Coronary artery (tissue), 2 donors: ENCODE results near the gene HIP1.

Experiments used
- DNase-seq: peaks from one replicate; pipeline ENCODE4 v3.0.0-alpha.2; 2017; ENCODE audit warnings: low spot score
- H3K27ac ChIP-seq, 2 donors: fragments of 200-600 bp; sonication (generic); one replicate each; pipeline ENCODE4 v1.5.1; 2016 to 2019
- H3K4me3 ChIP-seq: fragments of 200-600 bp; sonication (generic); 2 replicates; pipeline ENCODE4 v1.5.1; 2016; ENCODE audit warnings: mild to moderate bottlenecking, moderate library complexity
- TF ChIP-seq, protein P1 (sequence below): fragments of 200-600 bp; sonication (generic); IDR thresholded peaks from one replicate; pipeline ENCODE4 v1.5.1; 2019; ENCODE audit warnings: antibody characterized with exemption

Gene HIP1

DNA sequence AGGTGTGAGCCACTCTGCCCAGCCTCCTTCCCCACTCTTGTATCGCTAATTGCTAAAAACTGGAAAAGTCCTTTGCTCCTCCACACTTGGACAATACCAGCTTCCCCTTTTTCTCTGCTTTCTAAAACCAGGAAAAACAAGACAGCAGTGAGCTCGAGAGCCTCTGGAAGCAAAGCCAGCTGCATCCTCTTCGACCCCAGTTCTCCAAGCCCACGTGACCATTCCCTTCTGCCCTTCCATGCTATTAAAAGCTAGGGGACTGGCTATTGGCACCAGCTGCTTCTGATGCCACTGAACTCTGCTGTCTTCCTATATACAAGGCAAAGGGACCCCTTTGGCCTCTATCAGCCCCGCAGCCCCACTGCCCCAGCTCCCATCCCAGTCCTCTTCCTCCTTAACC is 154.4 kb downstream of the HIP1 start:
- TF ChIP-seq, protein P1, sequence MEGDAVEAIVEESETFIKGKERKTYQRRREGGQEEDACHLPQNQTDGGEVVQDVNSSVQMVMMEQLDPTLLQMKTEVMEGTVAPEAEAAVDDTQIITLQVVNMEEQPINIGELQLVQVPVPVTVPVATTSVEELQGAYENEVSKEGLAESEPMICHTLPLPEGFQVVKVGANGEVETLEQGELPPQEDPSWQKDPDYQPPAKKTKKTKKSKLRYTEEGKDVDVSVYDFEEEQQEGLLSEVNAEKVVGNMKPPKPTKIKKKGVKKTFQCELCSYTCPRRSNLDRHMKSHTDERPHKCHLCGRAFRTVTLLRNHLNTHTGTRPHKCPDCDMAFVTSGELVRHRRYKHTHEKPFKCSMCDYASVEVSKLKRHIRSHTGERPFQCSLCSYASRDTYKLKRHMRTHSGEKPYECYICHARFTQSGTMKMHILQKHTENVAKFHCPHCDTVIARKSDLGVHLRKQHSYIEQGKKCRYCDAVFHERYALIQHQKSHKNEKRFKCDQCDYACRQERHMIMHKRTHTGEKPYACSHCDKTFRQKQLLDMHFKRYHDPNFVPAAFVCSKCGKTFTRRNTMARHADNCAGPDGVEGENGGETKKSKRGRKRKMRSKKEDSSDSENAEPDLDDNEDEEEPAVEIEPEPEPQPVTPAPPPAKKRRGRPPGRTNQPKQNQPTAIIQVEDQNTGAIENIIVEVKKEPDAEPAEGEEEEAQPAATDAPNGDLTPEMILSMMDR = no peak
- Histone ChIP-seq H3K27ac (no peak overlapping the region), H3K4me3 (no peak overlapping the region)
- DNase-seq = no peak

DNA sequence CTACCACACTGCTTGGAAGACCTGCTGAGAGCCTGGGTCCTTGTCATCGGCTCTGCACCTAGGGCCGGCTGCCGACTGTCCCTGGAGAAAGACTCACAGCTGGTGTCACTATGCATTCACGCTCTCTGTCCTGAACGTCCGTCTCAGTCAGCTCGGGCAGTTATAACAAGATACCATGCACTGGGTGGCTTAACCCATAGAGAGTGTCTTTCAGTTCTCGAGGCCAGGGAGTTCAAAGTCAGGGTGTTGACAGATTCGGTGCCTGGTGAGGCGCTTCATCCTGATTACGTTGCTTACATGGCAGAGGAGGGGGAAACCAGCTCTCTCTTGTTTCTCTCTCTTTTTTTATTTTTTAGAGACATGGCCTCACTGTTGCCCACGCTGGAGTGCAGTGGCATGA is 155.5 kb downstream of the HIP1 start:
- TF ChIP-seq, protein P1 = no peak
- H3K27ac ChIP-seq = no peak overlapping the region
- H3K4me3 ChIP-seq = no peak overlapping the region
- no peak for DNase-seq

DNA sequence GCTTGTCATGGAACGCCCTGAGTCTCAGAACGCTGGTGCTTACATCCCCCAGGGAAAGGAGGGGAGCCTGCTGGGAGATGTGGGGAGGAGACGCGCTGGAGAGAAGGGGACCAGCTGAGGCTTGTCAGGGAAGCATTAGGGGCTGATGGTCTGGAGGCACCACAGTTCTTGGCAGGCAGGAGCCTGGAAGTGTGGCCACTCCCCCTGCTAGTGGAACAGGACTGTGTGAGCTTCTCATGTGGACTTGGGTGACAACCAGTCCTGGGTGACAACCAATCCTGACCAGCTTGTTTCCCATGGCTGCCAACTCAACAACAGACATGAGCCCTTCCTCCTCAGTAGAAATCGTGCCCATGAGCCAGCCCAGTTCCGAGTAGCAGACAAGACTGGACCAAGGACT is 158.8 kb downstream of the HIP1 start:
- H3K27ac ChIP-seq = no peak overlapping the region
- TF ChIP-seq, protein P1 = no peak
- no peak for DNase-seq
- no peak overlapping the region for H3K4me3 ChIP-seq

DNA sequence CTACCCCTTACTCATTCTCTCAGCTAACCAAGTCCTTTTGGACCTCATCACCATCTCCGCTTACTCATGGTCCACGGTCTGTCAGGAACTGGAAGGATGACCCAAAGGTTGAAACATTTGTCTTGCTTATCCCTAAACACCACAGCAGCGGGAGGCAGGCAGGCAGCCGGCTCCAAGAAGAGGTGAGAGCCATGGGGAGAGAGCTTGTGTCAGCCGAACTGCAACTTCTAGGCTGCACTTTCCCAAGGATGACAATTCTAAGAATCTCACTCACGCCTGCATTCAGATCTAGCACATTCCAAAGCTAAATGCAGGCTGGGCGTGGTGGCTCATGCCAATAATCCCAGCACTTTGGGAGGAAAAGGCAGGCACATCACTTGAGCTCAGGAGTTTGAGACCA is 160.7 kb downstream of the HIP1 start:
- no peak for DNase-seq
- H3K4me3 ChIP-seq = no peak overlapping the region
- H3K27ac ChIP-seq = no peak overlapping the region
- TF ChIP-seq, protein P1 = no peak

DNA sequence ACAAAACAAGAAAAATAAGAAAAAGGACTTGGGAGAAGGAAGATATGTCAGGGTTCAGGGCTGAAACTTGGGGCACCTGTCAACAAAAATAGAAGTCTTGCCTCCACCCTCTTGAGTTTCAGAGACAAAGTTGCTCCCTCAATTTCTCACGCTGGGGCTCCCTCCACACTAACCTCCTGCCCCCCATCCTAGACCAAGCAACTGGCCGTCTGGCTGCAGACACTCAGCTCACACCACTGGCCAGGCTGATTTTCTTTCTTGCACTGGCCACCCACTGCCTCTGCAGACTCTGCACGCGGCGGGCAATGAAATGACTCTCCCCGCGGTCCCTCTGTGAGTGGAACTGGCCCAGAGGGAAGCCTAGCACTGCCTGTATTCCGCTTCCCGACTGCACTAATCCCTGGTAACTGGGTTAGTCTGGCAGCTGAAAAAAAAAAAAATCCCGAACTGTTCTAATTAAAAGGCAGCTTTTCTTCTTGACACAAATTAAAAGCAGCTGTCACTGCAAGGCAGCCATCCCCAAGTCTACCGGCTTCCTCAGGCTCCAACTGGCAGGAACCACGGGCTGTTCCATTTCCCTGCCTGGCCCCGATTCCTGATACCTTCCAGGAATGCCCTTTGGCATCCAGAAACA is 163.1 kb downstream of the HIP1 start:
- no peak overlapping the region for H3K4me3 ChIP-seq
- H3K27ac ChIP-seq = no peak overlapping the region
- no peak for DNase-seq
- TF ChIP-seq, protein P1 = no peak

- DNase-seq = no peak
- no peak overlapping the region for H3K27ac ChIP-seq
- TF ChIP-seq, protein P1 = no peak
- no peak overlapping the region for H3K4me3 ChIP-seq
Observed at GRCh38 chr7:75573477-75574019, 165.2 kb downstream of the HIP1 start.

GRCh38 chr7:75572814-75573213 is 165.9 kb downstream of the HIP1 start:
- Histone ChIP-seq H3K27ac (no peak overlapping the region), H3K4me3 (no peak overlapping the region)
- DNase-seq = no peak
- TF ChIP-seq, protein P1 = no peak
